ENCODE results near the gene BRD3. TPM values are rescaled to one million over a fixed set of nuclear protein-coding genes. Genes with fewer than 3 reads are reported as not detected.

Gene BRD3
- total and polyA plus RNA-seq, 2 of the 8 experiments (the other 6 are each of a cell fraction or from before 2014, with no cell fraction given) = 31.0 to 82.7 TPM

DNA sequence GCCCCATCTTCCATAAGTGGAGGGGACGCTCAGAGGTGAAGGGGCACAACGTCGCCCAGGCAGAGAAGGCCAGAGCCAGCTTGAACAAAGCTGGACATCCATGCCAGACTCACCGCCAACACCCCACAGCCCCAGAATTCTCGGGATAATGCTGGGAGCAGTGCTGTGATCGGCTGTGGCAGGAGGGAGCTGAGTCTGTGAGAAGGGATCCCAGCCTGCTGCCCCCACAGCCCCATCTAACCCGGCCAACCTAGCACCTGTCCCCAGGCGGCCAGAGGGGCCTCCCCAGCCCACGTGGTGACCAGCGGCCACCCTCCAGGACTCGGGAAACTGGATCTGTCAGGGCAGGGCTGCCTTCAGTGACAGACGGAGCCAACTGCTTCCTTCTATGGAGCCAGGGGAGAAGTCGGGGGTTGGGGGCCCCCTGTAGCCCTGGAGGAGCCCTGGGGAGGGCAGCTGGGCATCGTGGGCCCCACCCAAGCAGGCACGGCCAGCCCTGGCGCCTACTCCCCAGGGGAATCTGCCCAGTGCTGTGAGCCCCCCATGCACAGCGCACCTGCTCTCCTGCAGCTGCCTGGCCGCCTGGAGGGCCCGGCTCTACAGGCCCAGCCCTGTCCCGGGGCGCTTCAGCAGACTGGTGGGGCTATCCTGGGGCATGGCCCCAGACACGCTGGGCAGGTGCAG lies 6.0 kb downstream of the BRD3 start (continued):
- TF ChIP-seq, protein P1, sequence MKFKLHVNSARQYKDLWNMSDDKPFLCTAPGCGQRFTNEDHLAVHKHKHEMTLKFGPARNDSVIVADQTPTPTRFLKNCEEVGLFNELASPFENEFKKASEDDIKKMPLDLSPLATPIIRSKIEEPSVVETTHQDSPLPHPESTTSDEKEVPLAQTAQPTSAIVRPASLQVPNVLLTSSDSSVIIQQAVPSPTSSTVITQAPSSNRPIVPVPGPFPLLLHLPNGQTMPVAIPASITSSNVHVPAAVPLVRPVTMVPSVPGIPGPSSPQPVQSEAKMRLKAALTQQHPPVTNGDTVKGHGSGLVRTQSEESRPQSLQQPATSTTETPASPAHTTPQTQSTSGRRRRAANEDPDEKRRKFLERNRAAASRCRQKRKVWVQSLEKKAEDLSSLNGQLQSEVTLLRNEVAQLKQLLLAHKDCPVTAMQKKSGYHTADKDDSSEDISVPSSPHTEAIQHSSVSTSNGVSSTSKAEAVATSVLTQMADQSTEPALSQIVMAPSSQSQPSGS (IDR thresholded peaks at IDR 0.05; ENCODE audit: low read length) = no peak
- TF ChIP-seq POLR2AphosphoS5 (IDR thresholded peaks at IDR 0.05; ENCODE audit: low read depth, low read length) = no peak
- no peak for TF ChIP-seq TAF1 (IDR thresholded peaks at IDR 0.05; ENCODE audit: low read depth, low read length)
